ENCODE measurements around the gene PEMT. TPM values are rescaled to one million over a fixed set of nuclear protein-coding genes. Genes with fewer than 3 reads are reported as not detected.

Gene PEMT
- total RNA-seq, 1 experiment from 2014 or later = 27.0 TPM

- ATAC-seq (no peak), DNase-seq (ENCODE audit: low read depth, low spot score) (no peak)
- ChIA-PET POLR2A (no interaction called here), CTCF (no interaction called here)
- Histone ChIP-seq H3K36me3 (ENCODE audit: control insufficient read depth, insufficient read depth, low read length) (no peaks in the 10 kb centered on the region), H3K4me3 (ENCODE audit: low read depth in 2 of 2, low read length in 2 of 2) (no peak overlapping the region), H3K9me3 (ENCODE audit: control insufficient read depth, insufficient read depth, low read depth, low read length) (no peaks in the 10 kb centered on the region), H3K27ac (ENCODE audit: low read length) (no peak overlapping the region), H3K4me1 (ENCODE audit: control insufficient read depth, insufficient read depth, low read length) (peaks cover 3% of the 10 kb centered on the region), H3K27me3 (ENCODE audit: control insufficient read depth, insufficient read depth, low read length) (no peaks in the 10 kb centered on the region)
- TF ChIP-seq SIN3A (IDR thresholded peaks at IDR 0.05; ENCODE audit: borderline replicate concordance, insufficient read depth, low read depth, low read length) (no peak), CTCF (IDR thresholded peaks at IDR 0.05) (no peak), POLR2AphosphoS5 (IDR thresholded peaks at IDR 0.05; ENCODE audit: low read depth, low read length) (no peak), TCF7L2 (IDR thresholded peaks at IDR 0.05; ENCODE audit: low read depth, low read length) (no peak), REST (IDR thresholded peaks at IDR 0.05; ENCODE audit: insufficient read depth in 1 of 2, low read depth in 2 of 2, low read length in 1 of 2) (no peak)
- intact Hi-C loops (cut with micrococcal nuclease; ENCODE audit: unreplicated experiment) (no loop called here), in situ Hi-C loops (cut with HindIII; ENCODE audit: low pct_unique_long_range_greater_than_20kb, low sequenced_read_pairs) (no loop called here)
- no TSS peak for BruUV-seq (replicated peaks)
These were observed 98.1 kb downstream of the PEMT start for GRCh38 chr17:17493249-17493985.

- ChIA-PET POLR2A (no interaction called here), CTCF (no interaction called here)
- no peak for DNase-seq (ENCODE audit: low read depth, low spot score)
- Histone ChIP-seq H3K27me3 (ENCODE audit: control insufficient read depth, insufficient read depth, low read length) (no peaks in the 10 kb centered on the region), H3K27ac (ENCODE audit: low read length) (no peak overlapping the region), H3K36me3 (ENCODE audit: control insufficient read depth, insufficient read depth, low read length) (0 out of 2 replicates have a peak, but pooled peaks cover 1% of the 10 kb centered on the region), H3K4me1 (ENCODE audit: control insufficient read depth, insufficient read depth, low read length) (peaks cover 3% of the 10 kb centered on the region), H3K4me3 (ENCODE audit: low read depth in 2 of 2, low read length in 2 of 2) (no peak overlapping the region), H3K9me3 (ENCODE audit: control insufficient read depth, insufficient read depth, low read depth, low read length) (no peaks in the 10 kb centered on the region)
- TF ChIP-seq REST (IDR thresholded peaks at IDR 0.05; ENCODE audit: insufficient read depth in 1 of 2, low read depth in 2 of 2, low read length in 1 of 2) (no peak), CTCF (IDR thresholded peaks at IDR 0.05) (no peak), POLR2AphosphoS5 (IDR thresholded peaks at IDR 0.05; ENCODE audit: low read depth, low read length) (no peak), SIN3A (IDR thresholded peaks at IDR 0.05; ENCODE audit: borderline replicate concordance, insufficient read depth, low read depth, low read length) (no peak), TCF7L2 (IDR thresholded peaks at IDR 0.05; ENCODE audit: low read depth, low read length) (no peak)
- no TSS peak for BruUV-seq (replicated peaks)
- no peak for ATAC-seq
- in situ Hi-C loops (cut with HindIII; ENCODE audit: low pct_unique_long_range_greater_than_20kb, low sequenced_read_pairs) = no loop called here
- intact Hi-C loops (cut with micrococcal nuclease; ENCODE audit: unreplicated experiment) = no loop called here
These were observed 98.9 kb downstream of the PEMT start for GRCh38 chr17:17492571-17492970.

Data from Panc1 (cell line).